HG03045 (cell line): ENCODE data around the gene PHF5A.
"Not testable (repeated sequence)": the region's sequence is repeated elsewhere in the genome, so short reads cannot be mapped to it uniquely, and the experiment has no call there.

Source experiments
- ATAC-seq: cut with Tn5 transposase; IDR thresholded peaks from one replicate; pipeline ENCODE4 v1.9.1; 2021; ENCODE audit warnings: mild to moderate bottlenecking, moderate library complexity; ENCODE audit not compliant: unreplicated experiment

Gene PHF5A

DNA sequence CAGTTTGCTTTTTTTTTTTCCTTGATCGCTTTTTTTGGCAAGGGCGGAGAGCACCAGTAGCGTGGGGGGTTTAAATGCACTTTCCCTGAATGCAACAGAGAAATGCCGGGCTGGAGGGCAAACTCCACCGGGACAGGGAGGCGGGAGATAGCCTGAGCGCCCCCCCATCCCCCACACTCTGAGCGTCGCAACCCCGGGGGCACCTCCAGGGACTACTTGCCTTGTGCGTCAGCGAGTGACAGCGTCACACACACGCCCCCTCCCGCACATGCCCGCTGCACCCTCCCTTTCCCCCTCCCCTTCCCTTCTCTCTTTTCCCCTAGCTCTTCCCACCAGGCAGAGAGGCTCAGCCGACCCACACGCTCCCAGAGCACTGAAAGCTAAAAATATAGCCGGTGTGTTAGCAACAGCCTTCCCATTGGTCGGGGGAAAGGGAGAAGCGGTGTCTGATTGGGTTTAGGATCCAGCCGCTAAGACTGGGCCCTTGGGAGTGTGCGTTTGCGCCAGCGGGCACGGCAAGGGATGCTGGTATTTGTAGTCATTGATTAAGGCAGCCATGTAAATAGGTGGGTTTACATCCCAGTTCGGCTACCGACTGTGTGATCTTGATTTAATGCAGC is 20.2 kb downstream of the PHF5A start:
- ATAC-seq: peak; percentile 45

DNA sequence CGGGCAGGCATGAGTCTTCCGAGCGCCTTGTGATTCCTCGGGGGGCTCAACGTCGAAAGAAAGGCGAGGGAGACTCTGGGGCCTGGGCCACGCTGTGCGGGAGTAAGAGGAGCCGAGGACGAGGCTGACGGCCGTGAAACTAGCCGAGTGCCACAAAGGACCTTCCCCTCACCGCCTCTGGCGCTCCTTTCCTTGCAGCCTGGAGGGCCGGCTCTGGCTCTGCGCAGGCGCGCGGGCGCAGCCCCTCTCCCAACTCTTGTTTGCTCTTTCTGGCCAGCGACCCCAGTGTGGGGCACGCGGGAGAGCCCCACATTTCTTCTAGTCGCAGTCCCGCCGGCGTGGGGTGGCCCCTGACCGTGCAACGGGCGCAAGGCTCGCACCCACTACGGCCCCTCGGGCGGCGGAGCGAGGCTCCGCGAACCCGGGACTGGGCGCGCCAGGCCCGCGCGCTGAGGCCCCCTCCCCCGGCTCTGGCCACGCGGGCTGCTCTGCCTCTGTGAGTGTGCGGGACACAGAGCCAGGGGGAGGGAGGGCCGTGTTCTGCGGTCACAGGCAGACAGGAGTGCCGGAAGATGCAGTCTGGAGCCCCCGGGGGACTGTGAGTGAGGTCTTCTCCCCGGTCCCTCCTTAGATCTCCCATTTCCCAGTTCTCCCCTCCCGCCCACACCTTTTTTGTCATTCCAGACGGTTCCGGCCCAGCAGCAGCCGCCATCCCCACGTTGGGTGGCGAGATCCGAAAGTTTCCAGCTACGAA is 20.9 kb downstream of the PHF5A start:
- ATAC-seq: no peak

DNA sequence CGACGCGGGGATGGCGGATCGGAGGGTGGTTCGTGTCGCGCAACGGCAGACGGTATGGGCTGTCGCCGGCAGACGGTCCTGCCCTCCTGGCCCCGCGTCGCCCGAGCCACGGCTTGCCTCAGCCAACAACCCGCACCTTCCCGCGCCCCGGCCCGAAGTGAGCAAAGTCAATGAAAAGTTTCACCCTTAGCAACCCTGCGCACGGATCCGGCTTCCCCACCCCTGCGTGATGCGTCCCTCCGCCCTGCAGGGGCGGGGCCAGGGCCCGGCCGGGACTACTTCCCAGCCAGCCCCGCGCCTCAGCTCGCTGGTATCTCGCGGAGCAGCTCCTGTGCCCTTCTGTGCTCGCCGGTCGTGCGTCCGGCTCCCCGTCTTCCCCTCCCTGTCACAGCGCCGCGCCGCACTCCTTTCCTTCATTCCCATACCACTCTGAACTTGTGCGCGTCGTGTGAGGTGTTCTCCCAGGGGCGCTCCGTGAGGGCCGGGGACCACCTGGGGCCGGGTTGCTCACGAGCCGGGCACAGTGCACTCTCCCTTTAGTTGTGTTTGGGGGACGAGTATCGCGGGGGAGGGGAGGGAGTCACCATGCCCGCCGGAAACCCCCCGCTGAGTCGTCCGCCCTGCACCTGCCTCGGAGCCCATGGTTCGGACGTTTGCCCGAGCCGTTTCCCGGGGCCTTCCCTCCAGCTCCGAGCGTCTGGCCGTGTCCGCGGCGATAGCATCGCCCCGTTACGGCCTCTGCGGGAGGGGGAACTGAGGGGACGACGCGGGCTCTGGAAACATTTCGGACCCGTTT is 21.7 kb downstream of the PHF5A start, which contains the start of gene TOB2:
Gene TOB2 (minus strand): TSS at position 163 of the 796 bp plus-strand sequence. CDS start 9,456 bp downstream, outside the sequence.
- ATAC-seq: peak; percentile 43

DNA sequence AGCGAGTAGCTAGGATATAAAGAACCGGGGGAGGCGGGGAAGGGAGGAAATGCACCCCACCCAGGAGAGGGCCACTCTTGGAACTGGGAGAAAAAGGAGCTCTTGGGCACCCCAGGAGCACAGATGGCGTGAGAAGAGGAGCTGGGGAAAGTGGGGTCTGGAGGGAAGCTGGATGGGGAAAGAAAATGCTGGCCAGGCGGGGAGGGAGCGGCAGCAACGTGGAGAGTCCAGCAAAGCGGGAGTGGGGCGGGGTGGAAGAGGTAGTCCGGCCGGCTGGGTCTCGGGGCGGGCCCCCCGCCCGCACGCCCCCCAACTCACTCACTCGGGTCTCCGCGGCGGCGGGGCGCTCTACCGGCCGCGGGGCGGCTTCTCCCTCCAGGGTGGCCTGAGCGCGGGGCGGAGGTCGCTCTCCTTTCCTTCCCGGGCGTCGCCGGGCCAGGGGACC is 22.4 kb downstream of the PHF5A start:
- ATAC-seq: no peak

DNA sequence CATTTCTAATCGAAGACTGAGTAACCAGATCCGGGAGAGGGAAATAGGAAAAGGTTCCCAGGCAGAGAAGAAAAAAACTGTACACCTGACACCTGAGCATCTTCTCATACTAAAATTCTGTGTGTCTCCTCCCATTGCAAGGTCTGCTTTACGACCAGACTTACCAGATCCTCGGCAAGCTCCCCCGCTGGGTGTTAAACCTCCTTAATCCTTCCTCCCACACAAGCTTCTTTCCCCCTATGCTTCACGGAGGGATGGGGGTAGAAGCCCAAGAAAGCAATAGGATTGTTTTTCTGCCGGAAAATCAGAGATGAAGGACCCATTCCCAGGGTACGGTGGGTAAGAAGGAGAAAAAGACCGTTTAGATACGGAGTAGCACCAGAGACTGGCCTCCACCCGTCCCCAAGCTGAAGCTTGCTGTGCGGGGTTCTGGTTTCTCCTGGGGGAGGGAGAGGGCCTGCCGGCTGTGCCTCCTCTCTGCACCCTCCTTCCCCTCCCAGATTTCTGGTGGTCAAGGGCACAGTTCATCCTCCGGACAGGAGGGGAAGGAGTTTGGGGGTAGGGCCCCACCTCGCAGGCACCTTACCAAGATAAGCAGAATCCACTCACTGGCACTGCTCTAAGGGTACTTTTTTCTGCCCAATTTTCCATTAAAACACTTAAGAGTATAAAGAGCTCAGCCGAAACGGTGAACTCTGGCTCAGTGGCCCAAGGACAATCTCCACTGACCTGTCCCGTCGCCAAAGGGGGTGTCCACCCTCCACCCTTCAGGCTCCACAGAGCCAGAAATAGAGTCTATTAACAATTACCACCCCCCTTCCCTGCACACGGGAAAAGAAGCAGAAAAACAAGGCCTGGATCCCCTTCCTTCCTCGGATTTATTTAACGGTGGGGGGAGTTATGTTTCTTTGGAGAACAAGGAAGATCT is 23.1 kb downstream of the PHF5A start:
- ATAC-seq: no peak

DNA sequence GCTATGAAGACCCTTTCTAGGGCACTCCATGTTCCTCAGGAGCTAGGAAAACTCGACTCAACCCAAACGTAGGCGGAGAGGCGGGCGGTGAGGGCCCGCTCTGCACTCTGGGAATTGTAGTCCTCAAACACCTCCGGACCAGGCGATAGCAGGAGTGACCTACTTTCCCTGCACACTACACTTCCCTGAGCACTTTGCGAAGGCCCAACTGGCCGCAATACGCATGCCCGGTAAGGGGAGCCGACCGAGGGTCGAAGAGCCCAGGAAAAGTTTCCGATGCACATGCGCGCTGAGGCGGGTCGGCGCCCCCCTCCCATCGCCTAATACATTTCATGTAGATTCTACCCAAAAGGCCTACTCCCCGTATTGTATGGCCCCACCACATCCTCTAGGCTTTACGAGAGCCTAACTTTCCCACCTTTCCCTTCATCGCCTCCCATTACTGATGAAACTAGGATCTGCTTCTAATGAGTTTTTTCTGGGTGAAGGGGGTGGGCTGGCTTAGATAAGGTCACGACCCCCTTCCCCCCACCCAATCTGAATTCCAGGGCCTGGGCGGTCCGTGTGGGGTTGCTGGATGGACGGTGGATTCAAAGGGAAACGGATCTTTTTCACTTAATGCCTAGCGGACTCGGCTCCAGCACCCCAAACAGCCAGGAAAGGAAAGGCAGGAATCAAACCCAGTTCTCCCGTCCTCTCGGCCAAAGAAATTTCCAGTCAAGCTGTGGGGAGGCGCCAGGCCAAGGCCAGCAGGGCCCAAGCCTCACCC is 23.9 kb downstream of the PHF5A start:
- ATAC-seq: peak; percentile 40

DNA sequence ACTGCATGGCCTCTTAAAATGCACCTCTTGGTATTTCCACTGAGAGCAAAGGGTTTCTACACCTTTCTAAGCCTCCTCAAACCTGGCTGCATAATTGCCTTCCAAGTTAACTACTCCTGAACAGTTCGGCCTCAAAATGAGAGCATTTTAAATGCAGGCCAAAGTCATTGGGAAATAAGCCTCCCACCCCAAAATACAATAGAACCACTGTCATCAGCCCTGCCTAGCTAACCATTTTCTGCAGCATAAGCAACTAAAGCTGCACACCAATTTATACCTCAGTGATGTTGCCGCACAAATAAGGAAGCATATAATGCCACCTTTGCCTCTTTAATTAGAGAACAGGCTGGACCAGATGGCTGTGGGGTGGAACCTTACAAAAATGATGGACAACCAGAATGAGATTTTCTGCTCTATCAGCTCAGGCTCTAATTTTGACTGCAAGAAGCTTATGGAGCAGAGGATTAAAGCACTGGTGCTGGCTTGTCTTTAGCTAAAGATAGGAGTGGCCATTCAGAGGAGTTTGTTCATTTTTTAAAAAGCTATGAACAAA is 26.2 kb downstream of the PHF5A start:
- ATAC-seq: no peak

DNA sequence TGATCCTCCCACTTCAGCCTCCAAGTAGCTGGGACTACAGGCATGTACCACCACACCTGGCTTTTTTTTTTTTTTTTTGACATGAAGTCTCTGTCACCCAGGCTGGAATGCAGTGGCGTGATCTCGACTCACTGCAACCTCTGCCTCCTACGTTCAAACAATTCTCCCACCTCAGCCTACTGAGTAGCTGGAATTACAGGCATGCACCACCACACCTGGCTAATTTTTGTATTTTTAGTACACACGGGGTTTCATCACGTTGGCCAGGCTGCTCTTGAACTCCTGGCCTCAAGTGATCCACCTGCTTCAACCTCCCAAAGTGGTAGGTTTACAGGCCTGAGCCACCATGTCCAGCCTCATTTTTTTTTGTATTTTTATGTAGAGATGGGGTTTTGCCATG is 28.0 kb downstream of the PHF5A start:
- ATAC-seq: not testable (repeated sequence)

DNA sequence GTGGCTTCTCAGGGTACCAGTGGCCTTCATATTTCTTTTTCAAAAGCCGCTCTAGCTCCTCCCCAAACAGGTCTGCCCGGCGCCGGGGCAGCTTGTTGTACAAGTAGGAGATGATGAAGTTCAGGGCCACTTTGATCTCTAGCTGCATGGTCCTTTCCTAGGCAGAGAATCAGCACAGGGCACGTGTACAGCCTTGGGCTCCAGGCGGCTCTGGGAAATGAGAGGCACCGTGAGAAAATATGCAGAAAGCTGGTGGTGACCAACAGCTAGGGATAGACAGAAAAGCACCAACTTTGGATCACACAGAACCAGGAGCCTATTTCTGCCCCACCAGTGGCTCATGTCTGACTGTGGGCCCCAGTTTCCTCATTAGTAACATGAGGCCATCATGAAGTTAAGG is 31.3 kb downstream of the PHF5A start:
- ATAC-seq: no peak

DNA sequence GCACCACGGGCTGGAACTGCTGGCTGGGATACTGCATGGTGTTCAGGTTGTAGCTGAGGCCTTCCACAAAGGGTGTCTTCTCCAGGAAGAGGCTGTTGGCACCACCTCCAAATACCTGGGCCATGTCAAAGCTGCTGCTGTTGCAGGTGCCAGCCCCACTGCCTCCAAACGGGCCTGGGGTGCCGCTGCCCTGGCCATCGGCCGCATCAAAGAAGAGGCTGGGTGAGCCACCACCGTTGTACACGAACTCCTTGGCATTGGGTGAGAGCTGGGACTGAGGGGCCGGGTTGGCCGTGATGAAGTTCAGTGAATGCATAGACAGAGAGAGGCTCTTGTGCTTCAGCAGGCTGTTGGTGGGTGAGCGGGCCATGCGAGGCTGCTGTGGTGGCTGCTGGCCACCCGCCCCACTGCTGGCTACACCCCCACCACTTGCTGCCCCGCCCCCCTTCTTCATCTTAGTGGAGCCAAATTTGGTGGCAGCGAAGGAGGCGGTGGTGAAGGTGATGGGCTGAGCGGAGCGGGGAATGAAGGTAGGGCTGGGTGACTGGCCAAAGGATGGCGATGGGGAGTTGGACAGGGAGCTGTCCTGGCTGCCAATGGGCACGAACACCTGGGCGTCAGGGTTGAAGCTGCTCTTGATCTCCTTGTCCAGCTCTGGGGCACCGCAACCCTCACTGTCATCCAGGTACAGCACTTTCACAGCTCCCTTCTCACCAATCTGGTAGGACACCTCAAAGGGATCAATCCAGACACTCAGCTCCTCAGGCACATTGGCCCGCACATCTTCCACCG is 32.0 kb downstream of the PHF5A start:
- ATAC-seq: no peak

DNA sequence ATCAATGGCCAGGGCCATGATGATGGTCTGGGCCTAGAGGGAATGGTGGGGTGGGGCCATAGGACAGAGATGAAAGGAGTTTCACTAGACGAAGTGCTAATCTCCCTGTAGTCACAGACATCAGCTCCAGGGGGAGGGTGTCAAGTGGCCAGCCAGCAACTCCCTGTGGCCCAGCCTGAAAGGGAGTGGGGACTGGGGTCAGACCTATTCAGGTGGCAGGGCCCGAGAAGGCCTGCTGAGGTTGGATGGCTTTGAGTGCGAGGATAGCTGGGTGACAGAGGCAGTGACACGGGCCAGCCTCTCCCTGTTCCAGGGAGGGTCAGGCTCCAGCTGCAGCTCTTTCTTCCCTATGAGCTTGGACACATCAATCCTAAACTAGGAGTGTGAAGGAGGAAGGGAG is 32.9 kb downstream of the PHF5A start:
- no peak for ATAC-seq

DNA sequence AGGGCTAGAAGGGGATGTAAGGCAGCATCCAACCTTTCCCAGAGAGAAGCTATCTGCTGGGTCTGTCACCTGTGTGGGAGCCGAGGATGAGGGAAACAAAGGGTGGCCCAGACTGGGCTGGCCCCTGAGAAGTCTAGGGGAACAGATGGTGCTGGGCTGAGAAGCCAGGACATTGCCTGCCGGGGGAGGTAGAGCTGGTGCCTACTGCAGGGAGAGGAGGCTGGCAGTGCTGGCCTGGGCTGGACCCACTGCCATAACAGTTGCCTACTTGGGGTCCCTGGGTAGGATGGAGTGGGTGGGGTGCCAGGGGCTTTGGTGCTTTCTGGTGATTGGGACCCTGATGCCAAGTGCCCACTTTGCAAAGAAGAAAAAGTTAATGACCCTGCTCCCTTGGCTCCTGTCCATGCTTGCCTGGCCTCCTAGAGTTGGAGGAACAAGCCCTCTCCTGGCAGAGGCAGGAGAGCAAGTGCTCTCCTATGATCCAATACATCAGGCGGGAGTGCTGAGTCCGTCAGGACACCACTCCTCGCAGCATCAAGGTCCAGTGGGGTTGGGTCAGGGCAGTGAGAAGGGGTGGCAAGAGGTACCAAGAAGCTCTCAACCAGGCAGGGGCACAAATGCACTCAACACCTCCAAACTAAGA is 34.0 kb downstream of the PHF5A start:
- ATAC-seq: not testable (repeated sequence)

DNA sequence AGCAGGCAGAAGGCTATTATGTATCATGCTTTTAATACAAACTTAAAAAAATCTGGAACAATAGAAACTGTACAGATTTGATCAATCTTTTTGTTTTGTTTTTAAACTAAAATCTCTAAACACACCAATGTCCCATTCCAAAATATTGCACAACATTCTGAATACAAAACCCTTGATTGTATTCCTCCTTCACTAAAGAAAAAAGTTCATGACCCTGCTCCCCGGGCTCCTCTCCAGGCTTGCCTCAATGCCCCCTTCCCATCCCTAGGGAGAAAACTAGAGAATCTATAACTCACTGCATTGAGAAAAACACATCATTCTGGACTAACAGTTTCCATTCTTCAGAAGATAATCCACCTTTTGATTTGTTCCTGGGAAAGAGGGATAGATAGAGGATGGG is 35.0 kb downstream of the PHF5A start:
- not testable (repeated sequence) for ATAC-seq

DNA sequence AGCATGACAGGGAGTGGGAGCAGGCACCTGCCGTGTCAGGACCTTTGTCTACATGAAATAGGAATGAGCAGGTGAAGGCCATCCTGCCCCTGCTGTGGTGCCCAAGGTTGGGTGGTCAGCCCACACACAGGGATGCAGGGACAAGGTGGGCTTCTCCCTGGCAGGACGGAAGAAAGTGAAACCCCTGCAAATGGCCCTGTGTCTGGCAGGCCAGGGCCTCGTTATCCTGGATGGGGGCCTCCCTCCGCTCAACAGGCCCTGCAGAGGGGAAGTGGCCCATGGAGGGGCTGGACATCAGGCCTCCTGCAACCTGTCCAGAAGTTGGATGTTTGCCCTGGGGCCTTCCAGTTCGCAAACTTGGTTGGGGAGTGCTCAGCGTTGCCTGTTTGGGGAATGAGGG is 36.8 kb downstream of the PHF5A start:
- ATAC-seq: no peak

DNA sequence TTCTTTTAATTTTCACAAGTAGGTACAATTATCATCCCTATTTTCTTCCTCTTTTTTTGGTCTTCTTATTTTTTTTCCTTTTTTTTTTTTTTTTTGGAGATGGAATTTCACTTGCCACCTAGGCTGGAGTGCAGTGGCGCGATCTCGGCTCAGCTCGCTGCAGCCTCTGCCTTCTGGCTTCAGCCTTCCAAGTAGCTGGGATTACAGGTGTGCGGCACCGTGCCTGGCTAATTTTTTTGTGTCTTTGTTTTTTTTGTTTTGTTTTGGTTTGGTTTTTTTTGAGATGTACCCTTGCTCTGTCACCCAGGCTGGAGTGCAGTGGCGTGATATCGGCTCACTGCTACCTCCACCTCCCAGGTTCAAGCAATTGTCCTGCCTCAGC is 38.5 kb downstream of the PHF5A start:
- no peak for ATAC-seq

DNA sequence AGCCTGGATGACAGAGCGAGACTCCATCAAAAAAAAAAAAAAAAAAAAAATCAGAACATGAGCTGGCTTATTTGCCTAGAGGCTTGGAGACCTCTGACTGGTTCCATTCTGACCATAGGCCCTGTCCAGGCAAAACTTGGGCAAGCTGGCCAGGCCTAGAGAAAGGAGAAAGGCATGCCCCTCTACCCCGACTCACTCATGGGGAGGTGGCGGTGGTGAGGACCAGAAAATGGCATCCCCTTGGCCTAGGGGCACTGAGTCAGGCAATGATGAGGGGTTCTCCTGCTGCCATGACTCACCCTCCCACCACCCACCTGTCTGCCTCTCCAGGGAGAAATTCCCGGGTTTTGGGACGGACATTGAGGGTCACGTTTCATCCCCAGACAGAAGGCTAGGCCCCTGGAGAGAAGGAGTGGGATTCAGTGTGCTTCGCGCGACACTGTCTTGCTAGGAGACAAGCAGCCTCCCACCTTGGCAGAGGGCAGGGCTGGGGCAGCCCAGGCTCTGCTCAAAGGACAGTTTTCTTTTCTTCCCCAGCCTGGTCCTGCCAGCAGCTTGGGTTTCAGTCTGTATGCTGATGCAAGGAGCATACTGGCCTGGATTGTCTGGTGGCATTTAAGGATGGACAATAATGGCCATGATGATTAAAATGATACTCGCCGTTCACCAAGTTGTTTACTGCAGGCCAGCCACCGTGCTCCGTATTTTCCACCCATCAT is 39.1 kb downstream of the PHF5A start:
- ATAC-seq: no peak

DNA sequence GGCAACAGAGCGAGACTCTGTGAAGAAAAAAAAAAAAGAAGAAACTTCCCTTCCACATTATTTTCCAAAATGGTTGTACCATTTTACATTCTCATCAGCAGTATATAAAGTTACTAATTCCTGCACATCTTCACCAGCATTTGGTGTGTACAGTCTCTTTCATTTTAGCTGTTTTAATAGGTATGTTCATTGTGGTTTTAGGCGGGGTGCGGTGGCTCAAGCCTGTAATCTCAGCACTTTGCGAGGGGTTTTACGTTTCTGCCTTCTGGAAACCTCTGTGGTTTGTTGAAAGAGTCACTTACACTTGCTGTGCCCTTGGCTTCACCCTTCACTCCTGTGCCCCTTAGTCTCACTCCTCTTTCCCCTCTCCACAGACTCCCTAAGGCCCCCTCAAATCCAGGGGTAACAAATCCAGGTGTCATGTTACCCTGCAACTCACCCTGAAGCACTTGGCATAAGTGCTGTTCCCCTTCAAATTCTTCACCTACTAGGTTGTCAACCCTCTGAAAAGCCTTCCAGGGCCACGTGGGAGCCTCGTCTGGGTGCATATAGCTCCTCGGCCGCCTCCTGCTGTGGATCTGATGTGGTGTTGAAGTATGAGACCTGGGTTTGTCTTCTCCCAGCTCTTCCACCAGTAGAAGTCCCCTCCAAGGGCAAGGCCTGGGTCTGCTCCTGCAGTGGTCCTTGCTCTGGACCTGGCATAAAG is 42.7 kb downstream of the PHF5A start:
- no peak for ATAC-seq
